ENCODE results near the gene CSAG1. TPM values are rescaled to one million over a fixed set of nuclear protein-coding genes. Genes with fewer than 3 reads are reported as not detected.
"Not testable (repeated sequence)": the region's sequence is repeated elsewhere in the genome, so short reads cannot be mapped to it uniquely, and the experiment has no call there.

CSAG1 gene
- total RNA-seq, 1 experiment from 2014 or later = 1.2 TPM

GRCh38 chrX:152738560-152738959, 5.0 kb upstream of the CSAG1 start:
- no peak for TF ChIP-seq EZH2phosphoT487 (IDR thresholded peaks at IDR 0.05; ENCODE audit: borderline replicate concordance)
- TF ChIP-seq TCF7L2 (IDR thresholded peaks at IDR 0.05; ENCODE audit: borderline replicate concordance, extremely low read depth, insufficient read depth, insufficient read length) = no peak
- H3K79me2 ChIP-seq (ENCODE audit: insufficient read depth, low read length) = no peaks in the 10 kb centered on the region
- H3K4me3 ChIP-seq (replicated peaks in 1 of 2; ENCODE audit: low read depth in 1 of 2, low read length in 2 of 2) = no peak overlapping the region
- no peak overlapping the region for H3K27ac ChIP-seq (ENCODE audit: low read depth, low read length)
- no TSS peak for BruUV-seq (replicated peaks)
- no peak overlapping the region for H3K4me2 ChIP-seq (ENCODE audit: low read length)
- DNase-seq (ENCODE audit: low read depth, low spot score) (no peak), ATAC-seq (no peak)
- ChIA-PET RAD21 (ENCODE audit: low non-redundant PET in 1 of 2, low total read pairs in 2 of 2, uncharacterized antibody in 2 of 2, unreplicated experiment in 2 of 2) (no interaction called here), POLR2A (no interaction called here), CTCF (no interaction called here)
- H2AFZ ChIP-seq (ENCODE audit: low read depth, low read length, poor library complexity, severe bottlenecking) = no peak overlapping the region
- H3K27me3 ChIP-seq (ENCODE audit: insufficient read depth, low read length) = no peaks in the 10 kb centered on the region
- no peaks in the 10 kb centered on the region for H3K9me2 ChIP-seq (ENCODE audit: insufficient read depth)
- H3K4me1 ChIP-seq (ENCODE audit: control insufficient read depth in 1 of 2, insufficient read depth in 2 of 2, low read length in 2 of 2) = no peaks in the 10 kb centered on the region
- H3K36me3 ChIP-seq (ENCODE audit: control insufficient read depth in 1 of 2, insufficient read depth in 2 of 2, low read length in 2 of 2) = no peaks in the 10 kb centered on the region
- H4K20me1 ChIP-seq (ENCODE audit: insufficient read depth) = no peaks in the 10 kb centered on the region
- H3K9ac ChIP-seq (ENCODE audit: low read length) = no peak overlapping the region
- intact Hi-C loops (cut with micrococcal nuclease) = no loop called here
- no peaks in the 10 kb centered on the region for H3K9me3 ChIP-seq (ENCODE audit: control insufficient read depth in 1 of 2, insufficient read depth in 1 of 2, low read depth in 1 of 2, low read length in 2 of 2)

DNA sequence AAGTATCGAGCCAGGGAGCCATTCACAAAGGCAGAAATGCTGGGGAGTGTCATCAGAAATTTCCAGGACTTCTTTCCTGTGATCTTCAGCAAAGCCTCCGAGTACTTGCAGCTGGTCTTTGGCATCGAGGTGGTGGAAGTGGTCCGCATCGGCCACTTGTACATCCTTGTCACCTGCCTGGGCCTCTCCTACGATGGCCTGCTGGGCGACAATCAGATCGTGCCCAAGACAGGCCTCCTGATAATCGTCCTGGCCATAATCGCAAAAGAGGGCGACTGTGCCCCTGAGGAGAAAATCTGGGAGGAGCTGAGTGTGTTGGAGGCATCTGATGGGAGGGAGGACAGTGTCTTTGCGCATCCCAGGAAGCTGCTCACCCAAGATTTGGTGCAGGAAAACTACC, 3.0 kb upstream of the CSAG1 start:
- H2AFZ ChIP-seq (ENCODE audit: low read depth, low read length, poor library complexity, severe bottlenecking); POLR2A ChIA-PET: not testable (repeated sequence)

More for the DNA sequence above, 3.0 kb upstream of the CSAG1 start:
- H3K4me1 ChIP-seq (ENCODE audit: control insufficient read depth in 1 of 2, insufficient read depth in 2 of 2, low read length in 2 of 2); H3K79me2 ChIP-seq (ENCODE audit: insufficient read depth, low read length); H3K4me2 ChIP-seq (ENCODE audit: low read length); H4K20me1 ChIP-seq (ENCODE audit: insufficient read depth); ATAC-seq; BruUV-seq (replicated peaks); DNase-seq (ENCODE audit: low read depth, low spot score); H3K9me2 ChIP-seq (ENCODE audit: insufficient read depth); H3K9ac ChIP-seq (ENCODE audit: low read length); intact Hi-C loops (cut with micrococcal nuclease); RAD21 ChIA-PET (ENCODE audit: low non-redundant PET in 1 of 2, low total read pairs in 2 of 2, uncharacterized antibody in 2 of 2, unreplicated experiment in 2 of 2); H3K9me3 ChIP-seq (ENCODE audit: control insufficient read depth in 1 of 2, insufficient read depth in 1 of 2, low read depth in 1 of 2, low read length in 2 of 2); H3K36me3 ChIP-seq (ENCODE audit: control insufficient read depth in 1 of 2, insufficient read depth in 2 of 2, low read length in 2 of 2); H3K27me3 ChIP-seq (ENCODE audit: insufficient read depth, low read length); CTCF ChIA-PET; H3K27ac ChIP-seq (ENCODE audit: low read depth, low read length); H3K4me3 ChIP-seq (replicated peaks in 1 of 2; ENCODE audit: low read depth in 1 of 2, low read length in 2 of 2): not testable (repeated sequence)

All from HCT116 (cell line).